ENCODE measurements around the gene RAP1GAP.

Gene RAP1GAP

DNA sequence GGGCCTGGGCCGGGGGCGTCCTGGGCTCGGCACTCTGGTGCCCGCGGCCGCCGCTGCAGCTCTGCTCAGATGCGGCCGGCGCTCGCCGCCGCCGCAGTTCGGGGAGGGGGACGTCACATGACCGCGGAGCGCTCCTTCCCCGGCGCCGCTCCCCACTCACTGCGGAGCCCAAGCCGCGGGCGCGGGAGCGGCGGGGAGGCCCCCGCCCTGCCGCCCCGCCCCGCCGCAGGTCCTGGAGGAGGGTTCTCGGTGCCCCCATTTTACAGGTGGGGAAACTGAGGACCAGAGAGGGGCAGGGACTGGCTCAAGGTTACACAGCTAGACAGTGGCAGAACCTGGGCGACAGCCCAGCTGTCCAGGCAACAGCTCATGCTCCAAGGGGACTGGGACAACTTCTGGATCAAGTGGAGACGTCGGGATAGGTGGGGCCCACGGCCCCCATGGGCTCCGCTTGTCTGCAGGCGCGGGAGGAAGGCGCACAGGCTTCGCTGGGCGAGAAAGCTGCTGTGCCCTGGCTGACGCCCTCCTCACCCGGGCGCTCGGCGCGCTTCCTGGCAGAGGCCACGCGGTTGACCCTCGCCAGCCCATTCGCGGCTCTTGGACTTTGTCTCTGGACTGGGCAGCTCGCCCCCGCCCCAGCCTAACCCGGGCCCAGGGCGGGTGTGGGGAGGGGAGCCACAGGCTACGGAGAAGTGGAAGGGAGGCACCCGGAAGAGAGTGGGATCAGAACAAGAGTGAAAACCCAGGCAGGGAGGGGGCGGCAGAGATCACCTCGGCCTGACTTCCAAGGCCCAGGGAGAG is at the start of gene RAP1GAP:
TSS of gene RAP1GAP (minus strand) at position 100 of the 801 bp plus-strand sequence. CDS start 49,325 bp downstream, outside the sequence.
- Histone ChIP-seq H3K4me3 (ENCODE audit: low read length in 2 of 2) (peak within 1 kb of the TSS; percentile 44 to 52), H3K27me3 (ENCODE audit: control insufficient read depth in 2 of 2, insufficient read depth in 2 of 2, low read length in 2 of 2) (peaks cover 17 to 35% of the 10 kb centered on the region in 2 donors), H3K9me3 (ENCODE audit: control insufficient read depth in 2 of 2, low read length in 2 of 2) (no peaks in the 10 kb centered on the region), H3K9ac (ENCODE audit: low read depth in 1 of 2, low read length in 2 of 2) (peak within 1 kb of the TSS in 1 of 2 donors; percentile 30), H3K27ac (ENCODE audit: low read depth in 2 of 2, low read length in 2 of 2) (no peak within 1 kb of the TSS), H3K36me3 (ENCODE audit: control insufficient read depth in 2 of 2, insufficient read depth in 2 of 2, low read length in 2 of 2) (no peaks in the 10 kb centered on the region), H3K4me1 (ENCODE audit: control insufficient read depth in 2 of 2, insufficient read depth in 2 of 2, low read length in 2 of 2) (peaks cover 14% of the 10 kb centered on the region in 2 donors)

GRCh38 chr1:21716169-21716568 is 47.0 kb upstream of the RAP1GAP start:
- Histone ChIP-seq H3K27ac (ENCODE audit: low read depth in 2 of 2, low read length in 2 of 2) (no peak overlapping the region), H3K4me1 (ENCODE audit: control insufficient read depth in 2 of 2, insufficient read depth in 2 of 2, low read length in 2 of 2) (no peaks in the 10 kb centered on the region), H3K27me3 (ENCODE audit: control insufficient read depth in 2 of 2, insufficient read depth in 2 of 2, low read length in 2 of 2) (no peaks in the 10 kb centered on the region)

DNA sequence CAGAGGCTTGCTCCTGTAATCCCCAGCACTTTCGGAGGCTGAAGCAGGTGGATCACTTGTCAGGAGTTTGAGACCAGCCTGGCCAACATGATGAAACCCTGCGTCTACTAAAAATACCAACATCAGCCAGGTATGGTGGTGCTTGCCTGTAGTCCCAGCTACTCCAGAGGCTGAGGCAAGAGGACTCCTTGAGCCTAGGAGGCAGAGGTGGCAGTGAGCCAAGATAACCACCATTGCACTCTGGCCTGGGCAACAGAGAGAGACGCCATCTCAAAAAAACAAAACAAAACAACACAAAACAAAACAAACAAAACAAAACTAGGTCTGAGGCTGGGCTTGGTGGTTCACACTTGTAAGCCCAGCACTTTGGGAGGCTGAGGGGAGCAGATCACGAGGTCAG is 38.7 kb upstream of the RAP1GAP start:
- H3K27ac ChIP-seq (ENCODE audit: low read depth in 2 of 2, low read length in 2 of 2), result no peak overlapping the region
- peaks cover 17 to 47% of the 10 kb centered on the region in 2 donors for H3K36me3 ChIP-seq (ENCODE audit: control insufficient read depth in 2 of 2, insufficient read depth in 2 of 2, low read length in 2 of 2)
- H3K4me3 ChIP-seq (ENCODE audit: low read length in 2 of 2), result no peak overlapping the region
- no peaks in the 10 kb centered on the region for H3K9me3 ChIP-seq (ENCODE audit: control insufficient read depth in 2 of 2, low read length in 2 of 2)
- no peaks in the 10 kb centered on the region for H3K27me3 ChIP-seq (ENCODE audit: control insufficient read depth in 2 of 2, insufficient read depth in 2 of 2, low read length in 2 of 2)
- no peak overlapping the region for H3K9ac ChIP-seq (ENCODE audit: low read depth in 1 of 2, low read length in 2 of 2)
- H3K4me1 ChIP-seq (ENCODE audit: control insufficient read depth in 2 of 2, insufficient read depth in 2 of 2, low read length in 2 of 2), result no peaks in the 10 kb centered on the region

More at GRCh38 chr1:21716169-21716568, 47.0 kb upstream of the RAP1GAP start:
- no peak overlapping the region for H3K4me3 ChIP-seq (ENCODE audit: low read length in 2 of 2)
- peaks cover 31 to 57% of the 10 kb centered on the region in 2 donors for H3K36me3 ChIP-seq (ENCODE audit: control insufficient read depth in 2 of 2, insufficient read depth in 2 of 2, low read length in 2 of 2)
- no peaks in the 10 kb centered on the region for H3K9me3 ChIP-seq (ENCODE audit: control insufficient read depth in 2 of 2, low read length in 2 of 2)
- H3K9ac ChIP-seq (ENCODE audit: low read depth in 1 of 2, low read length in 2 of 2), result no peak overlapping the region

DNA sequence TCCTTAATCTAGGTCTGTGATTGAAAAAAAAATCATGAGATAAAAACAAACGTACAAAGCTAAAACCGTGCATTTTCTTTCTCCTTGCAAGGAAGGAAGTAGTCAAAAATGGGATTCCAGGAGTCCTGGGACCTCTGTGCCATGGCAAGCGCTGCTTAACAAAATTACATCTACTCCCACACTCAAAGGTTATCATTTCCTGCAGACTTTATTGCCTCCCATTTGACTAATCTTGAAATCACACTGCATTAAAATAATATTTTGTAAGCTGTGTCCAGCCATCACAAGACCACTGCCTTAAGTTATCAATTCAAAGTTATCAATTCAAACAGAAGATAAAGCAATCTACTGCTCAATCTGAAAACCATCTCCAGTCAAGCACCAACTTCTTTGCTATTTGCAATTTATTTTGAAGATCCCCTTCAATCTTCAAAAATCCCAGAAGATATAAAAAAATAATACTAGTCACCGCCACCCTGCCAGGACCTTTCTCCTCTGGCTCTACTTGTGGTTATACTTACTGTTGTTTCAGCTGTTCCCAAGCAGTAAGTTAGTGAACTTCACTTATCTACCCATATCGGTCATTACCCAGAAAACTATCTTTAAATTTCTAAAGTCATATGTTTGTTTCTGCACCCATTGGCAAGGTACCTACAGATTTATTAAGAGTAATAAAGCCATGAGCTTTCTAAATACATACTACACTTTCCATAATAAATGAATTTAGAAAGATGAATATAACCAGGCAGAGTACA is 38.1 kb upstream of the RAP1GAP start:
- Histone ChIP-seq H3K27me3 (ENCODE audit: control insufficient read depth in 2 of 2, insufficient read depth in 2 of 2, low read length in 2 of 2) (no peaks in the 10 kb centered on the region), H3K36me3 (ENCODE audit: control insufficient read depth in 2 of 2, insufficient read depth in 2 of 2, low read length in 2 of 2) (peaks cover 21 to 48% of the 10 kb centered on the region in 2 donors), H3K27ac (ENCODE audit: low read depth in 2 of 2, low read length in 2 of 2) (no peak overlapping the region), H3K4me1 (ENCODE audit: control insufficient read depth in 2 of 2, insufficient read depth in 2 of 2, low read length in 2 of 2) (no peaks in the 10 kb centered on the region), H3K9ac (ENCODE audit: low read depth in 1 of 2, low read length in 2 of 2) (no peak overlapping the region), H3K9me3 (ENCODE audit: control insufficient read depth in 2 of 2, low read length in 2 of 2) (no peaks in the 10 kb centered on the region), H3K4me3 (ENCODE audit: low read length in 2 of 2) (no peak overlapping the region)

DNA sequence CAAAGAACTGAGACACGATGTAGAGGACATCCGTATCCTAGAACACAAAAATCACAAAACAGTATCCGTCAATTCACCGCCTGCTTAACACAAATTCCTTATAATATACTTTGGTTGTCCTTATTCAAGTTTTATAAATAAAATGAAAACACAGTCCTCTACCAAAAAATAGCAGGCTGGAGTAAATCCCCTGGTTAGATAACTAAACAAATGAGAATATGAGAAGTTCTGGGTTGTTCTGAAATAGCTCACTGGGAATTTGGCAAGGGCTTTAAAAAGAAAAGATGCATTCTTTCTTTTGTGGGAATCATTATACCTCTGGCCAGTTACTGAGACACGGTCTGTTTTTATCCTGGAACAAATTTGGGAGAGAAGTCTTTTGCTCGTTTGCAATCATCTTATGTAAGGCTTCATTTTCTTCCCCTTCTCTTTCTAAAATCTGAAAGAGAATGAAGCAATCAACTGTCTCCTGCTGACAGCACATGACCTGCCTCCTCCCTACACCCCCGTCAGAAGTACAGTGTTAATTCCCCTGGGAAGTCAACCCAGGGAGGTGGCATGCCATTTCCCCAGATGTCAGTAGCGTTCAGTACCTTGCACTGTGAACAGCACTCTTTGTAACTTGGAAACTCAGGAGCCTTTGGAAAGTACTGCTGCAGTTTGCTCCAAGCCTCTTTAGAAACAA is 37.1 kb upstream of the RAP1GAP start:
- Histone ChIP-seq H3K4me3 (ENCODE audit: low read length in 2 of 2) (no peak overlapping the region), H3K27ac (ENCODE audit: low read depth in 2 of 2, low read length in 2 of 2) (no peak overlapping the region), H3K9ac (ENCODE audit: low read depth in 1 of 2, low read length in 2 of 2) (no peak overlapping the region), H3K4me1 (ENCODE audit: control insufficient read depth in 2 of 2, insufficient read depth in 2 of 2, low read length in 2 of 2) (no peaks in the 10 kb centered on the region), H3K9me3 (ENCODE audit: control insufficient read depth in 2 of 2, low read length in 2 of 2) (no peaks in the 10 kb centered on the region), H3K27me3 (ENCODE audit: control insufficient read depth in 2 of 2, insufficient read depth in 2 of 2, low read length in 2 of 2) (no peaks in the 10 kb centered on the region), H3K36me3 (ENCODE audit: control insufficient read depth in 2 of 2, insufficient read depth in 2 of 2, low read length in 2 of 2) (peaks cover 29 to 40% of the 10 kb centered on the region in 2 donors)

DNA sequence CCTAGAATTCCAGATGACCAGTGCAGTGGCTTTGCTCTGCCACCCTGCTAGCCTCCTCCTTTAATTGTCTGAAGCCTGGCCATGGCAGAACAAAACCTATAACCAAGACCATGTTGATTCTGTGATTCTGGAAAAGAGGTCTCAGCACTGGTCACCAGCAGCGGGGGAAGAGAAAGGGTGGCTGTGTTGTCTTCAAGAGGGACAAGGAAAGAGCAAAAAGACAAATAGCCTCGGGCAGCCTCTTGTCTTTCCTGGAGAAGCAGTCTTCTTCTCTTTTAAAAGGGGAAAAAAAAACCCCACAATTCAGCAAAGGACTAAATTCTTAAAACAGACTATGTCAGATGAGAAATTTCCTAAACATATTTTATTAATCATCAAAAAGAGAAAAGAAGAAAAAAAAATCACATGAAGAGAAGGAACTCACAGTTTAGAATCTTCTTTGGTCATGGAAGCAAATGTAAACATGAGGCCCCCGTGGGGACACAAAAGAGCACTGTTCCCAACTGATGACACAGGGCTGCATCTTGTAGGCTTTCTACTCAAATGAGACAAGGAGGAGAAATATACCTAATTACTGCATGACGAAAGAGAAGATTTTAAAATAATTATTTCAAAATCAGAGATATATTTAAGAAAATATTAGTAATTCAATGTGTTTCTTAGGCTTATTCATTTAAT is 36.3 kb upstream of the RAP1GAP start:
- Histone ChIP-seq H3K4me1 (ENCODE audit: control insufficient read depth in 2 of 2, insufficient read depth in 2 of 2, low read length in 2 of 2) (no peaks in the 10 kb centered on the region), H3K9me3 (ENCODE audit: control insufficient read depth in 2 of 2, low read length in 2 of 2) (no peaks in the 10 kb centered on the region), H3K27ac (ENCODE audit: low read depth in 2 of 2, low read length in 2 of 2) (no peak overlapping the region), H3K9ac (ENCODE audit: low read depth in 1 of 2, low read length in 2 of 2) (no peak overlapping the region), H3K27me3 (ENCODE audit: control insufficient read depth in 2 of 2, insufficient read depth in 2 of 2, low read length in 2 of 2) (no peaks in the 10 kb centered on the region), H3K36me3 (ENCODE audit: control insufficient read depth in 2 of 2, insufficient read depth in 2 of 2, low read length in 2 of 2) (peaks cover 30 to 37% of the 10 kb centered on the region in 2 donors), H3K4me3 (ENCODE audit: low read length in 2 of 2) (no peak overlapping the region)

DNA sequence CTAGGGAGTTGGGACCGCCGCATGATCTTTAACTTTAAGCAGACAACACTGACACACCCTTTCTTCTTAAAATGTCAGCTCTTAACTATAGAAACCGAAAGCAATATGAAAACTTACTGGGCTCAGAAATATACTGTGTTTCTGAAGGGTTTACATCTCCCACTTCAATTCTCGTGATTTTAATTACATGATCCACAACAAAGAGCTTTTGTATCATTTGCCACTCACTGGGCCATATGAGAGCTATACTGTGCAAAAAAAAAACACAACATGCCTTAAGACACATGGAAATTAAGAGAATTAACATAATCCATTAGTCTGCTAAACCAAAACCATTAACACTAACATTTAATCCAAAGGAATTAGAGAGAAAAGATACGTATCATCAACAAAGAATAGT is 35.0 kb upstream of the RAP1GAP start:
- Histone ChIP-seq H3K4me1 (ENCODE audit: control insufficient read depth in 2 of 2, insufficient read depth in 2 of 2, low read length in 2 of 2) (no peaks in the 10 kb centered on the region), H3K4me3 (ENCODE audit: low read length in 2 of 2) (no peak overlapping the region), H3K27ac (ENCODE audit: low read depth in 2 of 2, low read length in 2 of 2) (no peak overlapping the region), H3K36me3 (ENCODE audit: control insufficient read depth in 2 of 2, insufficient read depth in 2 of 2, low read length in 2 of 2) (peaks cover 35 to 37% of the 10 kb centered on the region in 2 donors), H3K27me3 (ENCODE audit: control insufficient read depth in 2 of 2, insufficient read depth in 2 of 2, low read length in 2 of 2) (no peaks in the 10 kb centered on the region), H3K9ac (ENCODE audit: low read depth in 1 of 2, low read length in 2 of 2) (no peak overlapping the region), H3K9me3 (ENCODE audit: control insufficient read depth in 2 of 2, low read length in 2 of 2) (no peaks in the 10 kb centered on the region)

- Histone ChIP-seq H3K9ac (ENCODE audit: low read depth in 1 of 2, low read length in 2 of 2) (no peak overlapping the region), H3K9me3 (ENCODE audit: control insufficient read depth in 2 of 2, low read length in 2 of 2) (no peaks in the 10 kb centered on the region), H3K4me3 (ENCODE audit: low read length in 2 of 2) (no peak overlapping the region), H3K27me3 (ENCODE audit: control insufficient read depth in 2 of 2, insufficient read depth in 2 of 2, low read length in 2 of 2) (no peaks in the 10 kb centered on the region), H3K27ac (ENCODE audit: low read depth in 2 of 2, low read length in 2 of 2) (no peak overlapping the region), H3K4me1 (ENCODE audit: control insufficient read depth in 2 of 2, insufficient read depth in 2 of 2, low read length in 2 of 2) (no peaks in the 10 kb centered on the region), H3K36me3 (ENCODE audit: control insufficient read depth in 2 of 2, insufficient read depth in 2 of 2, low read length in 2 of 2) (peaks cover 35 to 37% of the 10 kb centered on the region in 2 donors)
Observed at GRCh38 chr1:21703318-21703963, 34.3 kb upstream of the RAP1GAP start.

- Histone ChIP-seq H3K4me3 (ENCODE audit: low read length in 2 of 2) (no peak overlapping the region), H3K9ac (ENCODE audit: low read depth in 1 of 2, low read length in 2 of 2) (no peak overlapping the region), H3K27me3 (ENCODE audit: control insufficient read depth in 2 of 2, insufficient read depth in 2 of 2, low read length in 2 of 2) (no peaks in the 10 kb centered on the region), H3K4me1 (ENCODE audit: control insufficient read depth in 2 of 2, insufficient read depth in 2 of 2, low read length in 2 of 2) (no peaks in the 10 kb centered on the region), H3K36me3 (ENCODE audit: control insufficient read depth in 2 of 2, insufficient read depth in 2 of 2, low read length in 2 of 2) (peaks cover 33 to 36% of the 10 kb centered on the region in 2 donors), H3K27ac (ENCODE audit: low read depth in 2 of 2, low read length in 2 of 2) (no peak overlapping the region), H3K9me3 (ENCODE audit: control insufficient read depth in 2 of 2, low read length in 2 of 2) (no peaks in the 10 kb centered on the region)
Observed at GRCh38 chr1:21702780-21703179, 33.6 kb upstream of the RAP1GAP start.

Measured in mucosa of rectum (tissue), 2 donors.